Subcutaneous preadipocyte (primary cell): ENCODE data around the gene PRAME. TPM values are rescaled to one million over a fixed set of nuclear protein-coding genes. Genes with fewer than 3 reads are reported as not detected.

Experiments used
- small RNA-seq: library from RNA; depleted of rRNA; stranded (forward); fragments of <200 nt; gene quantifications from one replicate; pipeline ENCODE3, GENCODE V24; 2012
- total RNA-seq: library from RNA; depleted of rRNA; stranded (reverse); fragments of >200 nt; gene quantifications from 2 replicates; pipeline ENCODE4 v1.2.3, GENCODE V29; 2012

Gene PRAME, protein sequence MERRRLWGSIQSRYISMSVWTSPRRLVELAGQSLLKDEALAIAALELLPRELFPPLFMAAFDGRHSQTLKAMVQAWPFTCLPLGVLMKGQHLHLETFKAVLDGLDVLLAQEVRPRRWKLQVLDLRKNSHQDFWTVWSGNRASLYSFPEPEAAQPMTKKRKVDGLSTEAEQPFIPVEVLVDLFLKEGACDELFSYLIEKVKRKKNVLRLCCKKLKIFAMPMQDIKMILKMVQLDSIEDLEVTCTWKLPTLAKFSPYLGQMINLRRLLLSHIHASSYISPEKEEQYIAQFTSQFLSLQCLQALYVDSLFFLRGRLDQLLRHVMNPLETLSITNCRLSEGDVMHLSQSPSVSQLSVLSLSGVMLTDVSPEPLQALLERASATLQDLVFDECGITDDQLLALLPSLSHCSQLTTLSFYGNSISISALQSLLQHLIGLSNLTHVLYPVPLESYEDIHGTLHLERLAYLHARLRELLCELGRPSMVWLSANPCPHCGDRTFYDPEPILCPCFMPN
- total RNA-seq = 0.20 and 0.37 TPM in 2 replicates

DNA sequence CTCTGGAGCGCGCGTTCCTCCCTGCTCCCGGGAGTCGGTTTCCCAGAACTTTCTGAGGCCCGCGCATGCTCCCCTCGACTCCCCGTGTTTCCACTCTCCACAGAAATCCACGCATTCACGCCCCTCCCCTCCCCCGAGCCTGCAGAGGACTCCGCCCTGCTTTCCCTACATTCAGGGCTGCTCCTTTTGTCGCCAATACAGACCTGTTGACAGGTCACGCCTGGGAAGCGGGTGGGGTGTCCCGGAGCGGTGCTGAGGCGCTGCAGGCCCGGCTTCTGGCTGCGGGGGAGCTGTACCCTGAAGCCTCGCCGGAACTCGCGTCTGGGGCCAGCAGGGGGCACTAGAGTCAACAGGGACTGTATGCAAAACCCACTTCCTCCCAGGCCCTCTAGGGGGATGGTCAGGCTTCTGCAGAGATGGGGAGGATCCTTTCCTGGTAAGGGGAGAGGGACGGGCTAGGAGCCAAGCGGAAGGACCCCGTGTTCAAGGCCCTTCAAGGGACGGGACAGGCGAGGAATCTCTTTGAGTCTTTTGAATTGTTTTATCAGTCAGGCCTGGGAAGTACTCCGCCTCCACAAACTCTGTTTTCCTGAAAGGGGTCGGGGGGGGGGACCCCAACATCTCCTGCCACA is at the start of gene PRAME:
TSS of gene PRAME (minus strand) at position 294 of the 632 bp plus-strand sequence. CDS start 2,433 bp downstream, outside the sequence.

DNA sequence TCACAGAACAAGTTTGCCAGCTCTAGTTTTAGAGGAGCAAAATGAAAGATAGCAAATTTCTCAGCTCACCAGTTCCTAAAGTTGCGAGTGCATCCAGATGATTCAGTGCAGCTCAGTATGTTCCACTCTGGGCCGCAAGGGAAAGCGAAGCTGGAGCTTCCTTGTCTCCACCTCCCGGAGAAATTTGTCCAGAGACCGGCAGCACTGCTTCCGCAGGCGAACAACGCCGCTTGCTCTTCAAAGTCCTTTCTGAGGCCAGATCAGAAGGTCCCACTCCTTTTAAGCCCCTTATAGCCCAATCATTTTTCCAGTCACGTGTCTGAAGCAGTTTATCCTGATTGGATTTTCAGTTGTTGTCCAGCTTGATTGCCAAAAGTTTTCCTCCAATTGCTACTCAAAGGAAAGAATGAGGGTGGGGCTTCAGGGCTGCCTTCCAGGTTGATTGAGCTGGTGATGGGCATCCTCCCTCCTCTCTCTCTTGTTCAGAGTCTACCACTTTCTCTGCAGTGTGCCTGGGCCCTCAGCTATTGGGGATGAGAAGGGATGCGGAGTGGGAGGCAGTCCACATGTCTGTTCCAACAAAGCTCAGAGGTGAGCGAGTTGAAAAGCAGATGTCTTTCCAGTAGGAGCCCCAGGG is 38.9 kb downstream of the PRAME start, which contains the start of gene ZNF280A:
TSS of gene ZNF280A (minus strand) at position 251 of the 637 bp plus-strand sequence. CDS start 4,640 bp downstream, outside the sequence.

DNA sequence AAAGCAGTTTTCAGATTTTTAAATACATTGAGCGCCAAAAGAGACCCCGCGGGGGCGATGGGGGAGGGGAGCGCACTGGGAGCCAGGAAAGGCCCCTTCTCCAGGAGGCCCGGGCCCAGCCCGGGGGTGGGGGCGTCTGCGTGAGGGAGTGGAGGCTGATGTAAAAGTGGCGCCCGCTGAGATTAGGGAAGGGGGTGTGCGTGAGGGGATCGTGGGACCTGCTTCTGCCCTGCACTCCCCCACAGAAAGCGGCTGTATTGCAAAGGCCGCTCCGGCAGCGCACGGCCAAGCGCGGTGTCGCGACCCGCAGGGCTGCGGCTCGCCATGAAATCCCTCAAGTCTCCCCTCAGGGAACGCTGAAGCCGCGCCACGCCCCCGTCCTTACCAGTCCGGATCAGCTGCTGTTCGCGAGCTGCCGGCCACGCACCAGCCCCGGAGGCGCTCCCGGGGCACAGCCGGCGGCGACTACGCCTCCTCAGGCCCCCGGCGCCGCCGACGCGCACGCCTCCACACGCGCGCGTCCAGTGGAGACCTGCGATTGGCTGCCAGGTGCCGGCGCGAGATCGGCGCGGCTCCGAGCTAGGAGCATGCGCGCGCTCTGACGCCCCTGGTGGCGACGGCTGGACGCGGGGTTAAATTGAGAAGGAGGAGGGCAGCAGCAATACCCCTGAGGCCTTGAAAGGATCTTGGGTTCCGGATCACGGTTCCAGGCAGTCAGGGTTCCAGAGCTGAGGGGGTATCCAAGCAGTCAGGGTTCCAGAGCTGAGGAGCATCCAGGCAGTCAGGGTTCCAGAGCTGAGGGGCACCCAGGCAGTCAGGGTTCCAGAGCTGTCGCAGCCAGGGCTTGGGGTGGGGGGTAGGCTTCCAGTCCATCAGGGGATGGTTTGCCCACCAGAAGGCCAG is 50.5 kb downstream of the PRAME start, which contains the start of gene ZNF280B:
TSS of gene ZNF280B (minus strand) at position 469 of the 903 bp plus-strand sequence. CDS start 19,344 bp downstream, outside the sequence.

Small RNA genes lying within 50 kb of the gene (small RNA-seq; reads per million reads assigned to genes)
- not detected for gene IGLV2-34

Other genes with a start within 250 kb of the PRAME start
- 0.73 and 0.98 TPM in 2 replicates for gene ZNF280B, start 50.5 kb downstream of the PRAME start, total RNA-seq
- gene ZNF280A, start 39.0 kb downstream of the PRAME start, total RNA-seq = 0.20 and 0.37 TPM in 2 replicates
- gene GGTLC2, start 85.3 kb upstream of the PRAME start, total RNA-seq = not detected in 2 replicates